Measurements from ENCODE around the gene ADISSP.

ADISSP gene

GRCh38 chr20:3784863-3785239 lies 17.3 kb upstream of the ADISSP start:
- intact Hi-C loops (cut with DNase I), result loop anchor here (2.0 to 10.0 kb wide), 2 partner anchors 36 to 230 kb away; partner anchors contain the start of genes AP5S1 and RNF24
- no peak for DNase-seq

GRCh38 chr20:3784216-3784853 lies 16.8 kb upstream of the ADISSP start:
- intact Hi-C loops (cut with DNase I), result loop anchor here (2.0 to 10.0 kb wide), 2 partner anchors 36 to 230 kb away; partner anchors contain the start of genes AP5S1 and RNF24
- peak in 1 of 42 donors; percentile 39 for DNase-seq

GRCh38 chr20:3783511-3784195 lies 16.1 kb upstream of the ADISSP start:
- peak in 1 of 42 donors; percentile 40 for DNase-seq
- intact Hi-C loops (cut with DNase I), result loop anchor here (2.0 to 10.0 kb wide), 2 partner anchors 37 to 231 kb away; partner anchors contain the start of genes AP5S1 and RNF24

- intact Hi-C loops (cut with DNase I), result loop anchor here (10.0 kb wide), 1 partner anchor 232 kb away; the partner anchor contains the start of gene RNF24
- DNase-seq, result no peak
Measured at GRCh38 chr20:3783068-3783489, 15.5 kb upstream of the ADISSP start.

- intact Hi-C loops (cut with DNase I), result loop anchor here (10.0 kb wide), 1 partner anchor 232 kb away; the partner anchor contains the start of gene RNF24
- DNase-seq, result no peak
Measured at GRCh38 chr20:3782597-3782996, 15.0 kb upstream of the ADISSP start.

GRCh38 chr20:3781153-3781910 lies 13.8 kb upstream of the ADISSP start, which contains the start of gene SPEF1:
SPEF1 (minus strand) TSS chr20:3781448; CDS start chr20:3781287, 161 bp downstream.
- peak; percentile 63 to 95 (median 85) for DNase-seq
- intact Hi-C loops (cut with DNase I), result loop anchor here (10.0 kb wide), 1 partner anchor 233 kb away; the partner anchor contains the start of gene RNF24

- peak in 37 of 42 donors; percentile 38 to 87 (median 68) for DNase-seq
- intact Hi-C loops (cut with DNase I), result no loop called here
Measured at GRCh38 chr20:3778976-3779375, 11.4 kb upstream of the ADISSP start.

- peak in 17 of 42 donors; percentile 31 to 70 (median 54) for DNase-seq
- intact Hi-C loops (cut with DNase I), result no loop called here
Measured at GRCh38 chr20:3777716-3778629, 10.4 kb upstream of the ADISSP start.

GRCh38 chr20:3777381-3777715 lies 9.8 kb upstream of the ADISSP start:
- DNase-seq, result no peak
- intact Hi-C loops (cut with DNase I), result no loop called here

GRCh38 chr20:3775457-3776108 lies 8.0 kb upstream of the ADISSP start:
- DNase-seq, result no peak
- intact Hi-C loops (cut with DNase I), result no loop called here

GRCh38 chr20:3771552-3772058 lies 4.1 kb upstream of the ADISSP start:
- intact Hi-C loops (cut with DNase I), result no loop called here

GRCh38 chr20:3768342-3769130 lies 983 bp upstream of the ADISSP start:
- intact Hi-C loops (cut with DNase I), result loop anchor here (2.0 kb wide), 1 partner anchor 52 kb away; the partner anchor contains the start of gene AP5S1
- peak; percentile 77 to 96 (median 90) for DNase-seq

More at GRCh38 chr20:3771552-3772058, 4.1 kb upstream of the ADISSP start:
- no peak for DNase-seq

GRCh38 chr20:3767110-3767426 lies 485 bp downstream of the ADISSP start:
- DNase-seq, result peak in 1 of 42 donors; percentile 43
- intact Hi-C loops (cut with DNase I), result no loop called here

- no peak for DNase-seq
- intact Hi-C loops (cut with DNase I), result no loop called here
Measured at GRCh38 chr20:3766422-3767109, 987 bp downstream of the ADISSP start.

- no peak for DNase-seq
- intact Hi-C loops (cut with DNase I), result no loop called here
Measured at GRCh38 chr20:3765171-3765882, 2.2 kb downstream of the ADISSP start.

- no peak for DNase-seq
- intact Hi-C loops (cut with DNase I), result no loop called here
Measured at GRCh38 chr20:3764659-3765058, 2.9 kb downstream of the ADISSP start.
